HepG2 (cell line): ENCODE results near the gene FANCE. TPM values are rescaled to one million over a fixed set of nuclear protein-coding genes. Genes with fewer than 3 reads are reported as not detected.

Experiments used
- CREM ChIP-seq, 2 experiments: sonication (generic) in 1 of 2; formaldehyde crosslinking in 1 of 2; IDR thresholded peaks; 2 replicates each; pipeline versions ENCODE4 v1.4.0 to v1.6.1; 2016 to 2020; ENCODE audit warnings: antibody characterized with exemption in 1 of 2, mild to moderate bottlenecking in 1 of 2, missing genetic modification reagents in 1 of 2
- DPF2 ChIP-seq: sonication (generic); formaldehyde crosslinking; IDR thresholded peaks from 2 replicates; pipeline ENCODE4 v1.4.0; 2020; ENCODE audit warnings: mild to moderate bottlenecking, low read depth, missing genetic modification reagents, borderline replicate concordance
- ETV6 ChIP-seq: sonication (generic); formaldehyde crosslinking; conservative IDR thresholded peaks from 2 replicates; pipeline ENCODE4 v1.4.0; 2020; ENCODE audit warnings: missing genetic modification reagents
- HMGA1 ChIP-seq: sonication (generic); formaldehyde crosslinking; conservative IDR thresholded peaks from 2 replicates; pipeline ENCODE4 v1.4.0; 2020; ENCODE audit warnings: missing genetic modification reagents
- HOXA5 ChIP-seq: sonication (generic); formaldehyde crosslinking; IDR thresholded peaks from 2 replicates; pipeline ENCODE4 v1.4.0; 2020; ENCODE audit warnings: missing genetic modification reagents
- MTA1 ChIP-seq: sonication (generic); formaldehyde crosslinking; IDR thresholded peaks from 2 replicates; pipeline ENCODE4 v1.4.0; 2020; ENCODE audit warnings: missing genetic modification reagents, mild to moderate bottlenecking, borderline replicate concordance
- PAX8 ChIP-seq: sonication (generic); formaldehyde crosslinking; IDR thresholded peaks from 2 replicates; pipeline ENCODE4 v1.8.0; 2022; ENCODE audit warnings: mild to moderate bottlenecking, missing genetic modification reagents, borderline replicate concordance
- RFX3 ChIP-seq: IDR thresholded peaks from 2 replicates; pipeline ENCODE4 v1.6.1; 2016; ENCODE audit warnings: missing biosample characterization, missing genetic modification reagents
- ZKSCAN1 ChIP-seq: fragments of 150-350 bp; IDR thresholded peaks from 2 replicates; pipeline ENCODE4 v1.6.1; 2014; ENCODE audit warnings: low read length
- ZMYM4 ChIP-seq: sonication (generic); formaldehyde crosslinking; IDR thresholded peaks from 2 replicates; pipeline ENCODE4 v1.8.1; 2023; ENCODE audit warnings: mild to moderate bottlenecking, missing genetic modification reagents
- ZNF296 ChIP-seq: sonication (generic); formaldehyde crosslinking; conservative IDR thresholded peaks from 2 replicates; pipeline ENCODE4 v1.5.0; 2020; ENCODE audit warnings: mild to moderate bottlenecking, missing genetic modification reagents
- ZNF382 ChIP-seq: sonication (generic); formaldehyde crosslinking; IDR thresholded peaks from 2 replicates; pipeline ENCODE4 v1.5.0; 2020; ENCODE audit warnings: missing genetic modification reagents, mild to moderate bottlenecking, borderline replicate concordance
- ZNF446 ChIP-seq: sonication (generic); formaldehyde crosslinking; IDR thresholded peaks from 2 replicates; pipeline ENCODE4 v1.5.0; 2020; ENCODE audit warnings: mild to moderate bottlenecking, missing genetic modification reagents
- ZNF556 ChIP-seq: sonication (generic); formaldehyde crosslinking; IDR thresholded peaks from 2 replicates; pipeline ENCODE4 v1.4.0; 2020; ENCODE audit warnings: mild to moderate bottlenecking, missing genetic modification reagents, borderline replicate concordance
- polyA plus RNA-seq, 8 experiments: library from polyadenylated mRNA; depleted of rRNA in 3 of 8; stranded (reverse) in 7 of 8; unstranded in 1 of 8; fragments of >200 nt; fragmentation: Illumina TruSeq in 4 of 8; extraction: Trizol in 4 of 8; gene quantifications; 2 replicates each; pipeline versions ENCODE4 v1.2.1 to v1.2.3, GENCODE V29; 2011 to 2016; ENCODE audit warnings: low read depth in 4 of 8, missing spikeins in 1 of 8, mixed read lengths in 1 of 8; ENCODE audit not compliant: insufficient read depth in 1 of 8
- total RNA-seq, 5 experiments: library from RNA; depleted of rRNA; stranded (reverse); fragments of >200 nt; fragmentation: Illumina TruSeq; extraction: Trizol; gene quantifications; 2 replicates each; pipeline ENCODE4 v1.2.3, GENCODE V29; 2016; ENCODE audit warnings: low read depth in 1 of 5
- TF ChIP-seq, protein P1 (sequence below): sonication (generic); formaldehyde crosslinking; conservative IDR thresholded peaks from 2 replicates; pipeline ENCODE4 v1.5.0; 2020; ENCODE audit warnings: missing genetic modification reagents
- TF ChIP-seq, protein P2 (sequence below): sonication (generic); formaldehyde crosslinking; IDR thresholded peaks from 2 replicates; pipeline ENCODE4 v1.4.0; 2020; ENCODE audit warnings: missing genetic modification reagents
- TF ChIP-seq, protein P3 (sequence below): IDR thresholded peaks from 2 replicates; pipeline ENCODE4 v1.6.1; 2016; ENCODE audit warnings: mild to moderate bottlenecking, missing biosample characterization, missing genetic modification reagents
- TF ChIP-seq, protein P4 (sequence below): sonication (generic); formaldehyde crosslinking; IDR thresholded peaks from 2 replicates; pipeline ENCODE4 v1.9.0; 2021; ENCODE audit warnings: missing genetic modification reagents, borderline replicate concordance
- TF ChIP-seq, protein P5 (sequence below): IDR thresholded peaks from 2 replicates; pipeline ENCODE4 v1.6.1; 2016; ENCODE audit warnings: control low read depth

FANCE gene
- total and polyA plus RNA-seq, 2 of the 13 experiments (the other 11 are each of a cell fraction or from before 2014, with no cell fraction given), result 7.1 to 11.2 TPM

DNA sequence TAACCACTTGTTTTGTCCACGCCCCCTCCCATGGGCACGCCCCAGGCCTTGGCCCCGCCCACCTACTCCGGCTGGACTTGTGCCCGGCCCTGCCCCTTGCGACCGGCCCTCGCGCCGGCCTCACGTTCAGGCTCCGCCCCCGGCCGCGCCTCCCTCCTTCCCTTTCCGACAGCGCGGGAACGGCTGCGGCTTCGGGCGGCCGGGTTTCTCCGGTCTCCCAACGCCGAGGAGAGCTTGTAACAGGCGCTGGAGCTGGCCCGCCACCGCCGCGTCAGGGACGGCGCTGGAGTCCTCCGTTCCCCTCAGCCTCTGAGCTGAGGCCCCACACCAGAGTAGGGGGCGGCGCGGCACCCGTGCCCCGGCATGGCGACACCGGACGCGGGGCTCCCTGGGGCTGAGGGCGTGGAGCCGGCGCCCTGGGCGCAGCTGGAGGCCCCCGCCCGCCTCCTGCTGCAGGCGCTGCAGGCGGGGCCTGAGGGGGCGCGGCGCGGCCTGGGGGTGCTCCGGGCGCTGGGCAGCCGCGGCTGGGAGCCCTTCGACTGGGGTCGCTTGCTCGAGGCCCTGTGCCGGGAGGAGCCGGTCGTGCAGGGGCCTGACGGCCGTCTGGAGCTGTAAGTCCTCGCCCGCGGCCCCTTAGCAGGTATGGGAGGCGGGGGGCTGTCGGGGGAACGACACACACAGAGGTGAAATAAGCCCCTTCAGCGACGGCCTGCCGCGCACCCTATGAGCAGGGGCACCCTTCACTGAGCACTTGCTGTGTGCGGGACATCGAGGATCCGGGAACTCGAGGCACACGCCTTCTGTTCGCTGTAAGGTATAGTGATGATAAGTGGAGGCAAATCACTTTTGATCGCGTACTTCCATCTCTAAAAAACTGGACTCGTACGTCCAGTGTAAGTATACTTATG is at the start of gene FANCE (continued):
- TF ChIP-seq, protein P1, sequence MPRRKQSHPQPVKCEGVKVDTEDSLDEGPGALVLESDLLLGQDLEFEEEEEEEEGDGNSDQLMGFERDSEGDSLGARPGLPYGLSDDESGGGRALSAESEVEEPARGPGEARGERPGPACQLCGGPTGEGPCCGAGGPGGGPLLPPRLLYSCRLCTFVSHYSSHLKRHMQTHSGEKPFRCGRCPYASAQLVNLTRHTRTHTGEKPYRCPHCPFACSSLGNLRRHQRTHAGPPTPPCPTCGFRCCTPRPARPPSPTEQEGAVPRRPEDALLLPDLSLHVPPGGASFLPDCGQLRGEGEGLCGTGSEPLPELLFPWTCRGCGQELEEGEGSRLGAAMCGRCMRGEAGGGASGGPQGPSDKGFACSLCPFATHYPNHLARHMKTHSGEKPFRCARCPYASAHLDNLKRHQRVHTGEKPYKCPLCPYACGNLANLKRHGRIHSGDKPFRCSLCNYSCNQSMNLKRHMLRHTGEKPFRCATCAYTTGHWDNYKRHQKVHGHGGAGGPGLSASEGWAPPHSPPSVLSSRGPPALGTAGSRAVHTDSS (CRISPR knock-in tag), result no peak
- TF ChIP-seq, protein P2, sequence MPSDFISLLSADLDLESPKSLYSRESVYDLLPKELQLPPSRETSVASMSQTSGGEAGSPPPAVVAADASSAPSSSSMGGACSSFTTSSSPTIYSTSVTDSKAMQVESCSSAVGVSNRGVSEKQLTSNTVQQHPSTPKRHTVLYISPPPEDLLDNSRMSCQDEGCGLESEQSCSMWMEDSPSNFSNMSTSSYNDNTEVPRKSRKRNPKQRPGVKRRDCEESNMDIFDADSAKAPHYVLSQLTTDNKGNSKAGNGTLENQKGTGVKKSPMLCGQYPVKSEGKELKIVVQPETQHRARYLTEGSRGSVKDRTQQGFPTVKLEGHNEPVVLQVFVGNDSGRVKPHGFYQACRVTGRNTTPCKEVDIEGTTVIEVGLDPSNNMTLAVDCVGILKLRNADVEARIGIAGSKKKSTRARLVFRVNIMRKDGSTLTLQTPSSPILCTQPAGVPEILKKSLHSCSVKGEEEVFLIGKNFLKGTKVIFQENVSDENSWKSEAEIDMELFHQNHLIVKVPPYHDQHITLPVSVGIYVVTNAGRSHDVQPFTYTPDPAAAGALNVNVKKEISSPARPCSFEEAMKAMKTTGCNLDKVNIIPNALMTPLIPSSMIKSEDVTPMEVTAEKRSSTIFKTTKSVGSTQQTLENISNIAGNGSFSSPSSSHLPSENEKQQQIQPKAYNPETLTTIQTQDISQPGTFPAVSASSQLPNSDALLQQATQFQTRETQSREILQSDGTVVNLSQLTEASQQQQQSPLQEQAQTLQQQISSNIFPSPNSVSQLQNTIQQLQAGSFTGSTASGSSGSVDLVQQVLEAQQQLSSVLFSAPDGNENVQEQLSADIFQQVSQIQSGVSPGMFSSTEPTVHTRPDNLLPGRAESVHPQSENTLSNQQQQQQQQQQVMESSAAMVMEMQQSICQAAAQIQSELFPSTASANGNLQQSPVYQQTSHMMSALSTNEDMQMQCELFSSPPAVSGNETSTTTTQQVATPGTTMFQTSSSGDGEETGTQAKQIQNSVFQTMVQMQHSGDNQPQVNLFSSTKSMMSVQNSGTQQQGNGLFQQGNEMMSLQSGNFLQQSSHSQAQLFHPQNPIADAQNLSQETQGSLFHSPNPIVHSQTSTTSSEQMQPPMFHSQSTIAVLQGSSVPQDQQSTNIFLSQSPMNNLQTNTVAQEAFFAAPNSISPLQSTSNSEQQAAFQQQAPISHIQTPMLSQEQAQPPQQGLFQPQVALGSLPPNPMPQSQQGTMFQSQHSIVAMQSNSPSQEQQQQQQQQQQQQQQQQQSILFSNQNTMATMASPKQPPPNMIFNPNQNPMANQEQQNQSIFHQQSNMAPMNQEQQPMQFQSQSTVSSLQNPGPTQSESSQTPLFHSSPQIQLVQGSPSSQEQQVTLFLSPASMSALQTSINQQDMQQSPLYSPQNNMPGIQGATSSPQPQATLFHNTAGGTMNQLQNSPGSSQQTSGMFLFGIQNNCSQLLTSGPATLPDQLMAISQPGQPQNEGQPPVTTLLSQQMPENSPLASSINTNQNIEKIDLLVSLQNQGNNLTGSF (CRISPR knock-in tag), result 0 out of 2 replicates have a peak, but pooled peaks have one; percentile 53
- TF ChIP-seq RFX3 (CRISPR knock-in tag), result no peak
- TF ChIP-seq ZMYM4 (CRISPR knock-in tag), result peak; percentile 72; the same call in 1 of the 2 replicates
- TF ChIP-seq DPF2 (CRISPR knock-in tag), result no peak
- TF ChIP-seq HOXA5 (CRISPR knock-in tag), result peak; percentile 81
- 0 out of 2 replicates have a peak, but pooled peaks have one; percentile 64 for TF ChIP-seq ETV6 (CRISPR knock-in tag)
- no peak for TF ChIP-seq MTA1 (CRISPR knock-in tag)
- TF ChIP-seq, protein P3, sequence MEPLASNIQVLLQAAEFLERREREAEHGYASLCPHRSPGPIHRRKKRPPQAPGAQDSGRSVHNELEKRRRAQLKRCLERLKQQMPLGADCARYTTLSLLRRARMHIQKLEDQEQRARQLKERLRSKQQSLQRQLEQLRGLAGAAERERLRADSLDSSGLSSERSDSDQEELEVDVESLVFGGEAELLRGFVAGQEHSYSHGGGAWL, result peak; percentile 86
- TF ChIP-seq ZNF296 (CRISPR knock-in tag), result no peak
- TF ChIP-seq CREM (IDR thresholded peaks at IDR 0.05), result no peak
- no peak for TF ChIP-seq CREM (CRISPR knock-in tag; IDR thresholded peaks at IDR 0.05)
- TF ChIP-seq PAX8 (CRISPR knock-in tag), result no peak
- TF ChIP-seq ZNF556 (CRISPR knock-in tag), result no peak; the same call in 1 of the 2 replicates
- TF ChIP-seq ZKSCAN1, result no peak
- TF ChIP-seq, protein P4, sequence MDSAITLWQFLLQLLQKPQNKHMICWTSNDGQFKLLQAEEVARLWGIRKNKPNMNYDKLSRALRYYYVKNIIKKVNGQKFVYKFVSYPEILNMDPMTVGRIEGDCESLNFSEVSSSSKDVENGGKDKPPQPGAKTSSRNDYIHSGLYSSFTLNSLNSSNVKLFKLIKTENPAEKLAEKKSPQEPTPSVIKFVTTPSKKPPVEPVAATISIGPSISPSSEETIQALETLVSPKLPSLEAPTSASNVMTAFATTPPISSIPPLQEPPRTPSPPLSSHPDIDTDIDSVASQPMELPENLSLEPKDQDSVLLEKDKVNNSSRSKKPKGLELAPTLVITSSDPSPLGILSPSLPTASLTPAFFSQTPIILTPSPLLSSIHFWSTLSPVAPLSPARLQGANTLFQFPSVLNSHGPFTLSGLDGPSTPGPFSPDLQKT (CRISPR knock-in tag), result no peak
- TF ChIP-seq, protein P5, sequence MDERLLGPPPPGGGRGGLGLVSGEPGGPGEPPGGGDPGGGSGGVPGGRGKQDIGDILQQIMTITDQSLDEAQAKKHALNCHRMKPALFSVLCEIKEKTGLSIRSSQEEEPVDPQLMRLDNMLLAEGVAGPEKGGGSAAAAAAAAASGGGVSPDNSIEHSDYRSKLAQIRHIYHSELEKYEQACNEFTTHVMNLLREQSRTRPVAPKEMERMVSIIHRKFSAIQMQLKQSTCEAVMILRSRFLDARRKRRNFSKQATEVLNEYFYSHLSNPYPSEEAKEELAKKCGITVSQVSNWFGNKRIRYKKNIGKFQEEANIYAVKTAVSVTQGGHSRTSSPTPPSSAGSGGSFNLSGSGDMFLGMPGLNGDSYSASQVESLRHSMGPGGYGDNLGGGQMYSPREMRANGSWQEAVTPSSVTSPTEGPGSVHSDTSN (CRISPR knock-in tag), result no peak
- TF ChIP-seq ZNF446, result peak; percentile 58; the same call in 1 of the 2 replicates
- TF ChIP-seq ZNF382 (CRISPR knock-in tag), result no peak
- no peak for TF ChIP-seq HMGA1
